Stimulated activated CD4-positive, alpha-beta T cell treated with anti-CD3 and anti-CD28 coated beads, Interleukin-2, amount 100 ng/mL, for 24 hours (primary cell): ENCODE results near the gene CERS5.
A peak's percentile ranks its signal among the peaks of the same experiment; 100 is the strongest.
"Not testable (repeated sequence)": the region's sequence is repeated elsewhere in the genome, so short reads cannot be mapped to it uniquely, and the experiment has no call there.

Experiments
- DNase-seq, 2 donors: peaks; one replicate each; pipeline ENCODE4 v3.0.0-alpha.2; 2020

CERS5 gene

GRCh38 chr12:50186681-50187080, 19.5 kb upstream of the CERS5 start:
- no peak for DNase-seq

- DNase-seq, result no peak
These were observed 18.9 kb upstream of the CERS5 start for GRCh38 chr12:50185970-50186663.

GRCh38 chr12:50185301-50185895, 18.2 kb upstream of the CERS5 start:
- DNase-seq, result no peak

GRCh38 chr12:50184261-50184660, 17.1 kb upstream of the CERS5 start:
- DNase-seq, result no peak

- no peak for DNase-seq
These were observed 15.3 kb upstream of the CERS5 start for GRCh38 chr12:50182461-50182860.

- DNase-seq, result no peak
These were observed 14.5 kb upstream of the CERS5 start for GRCh38 chr12:50181691-50182090.

GRCh38 chr12:50175716-50176026, 8.5 kb upstream of the CERS5 start:
- no peak for DNase-seq

- DNase-seq, result no peak
These were observed 8.0 kb upstream of the CERS5 start for GRCh38 chr12:50174971-50175715.

- DNase-seq, result peak; percentile 67 to 79
These were observed 445 bp downstream of the CERS5 start for GRCh38 chr12:50166799-50167048.

GRCh38 chr12:50164963-50165362, 2.2 kb downstream of the CERS5 start:
- no peak for DNase-seq

GRCh38 chr12:50162230-50162629, 4.9 kb downstream of the CERS5 start:
- DNase-seq, result no peak

- no peak for DNase-seq
These were observed 6.5 kb downstream of the CERS5 start for GRCh38 chr12:50160643-50161042.

GRCh38 chr12:50157259-50157658, 9.9 kb downstream of the CERS5 start:
- no peak for DNase-seq

- DNase-seq, result no peak
These were observed 10.5 kb downstream of the CERS5 start for GRCh38 chr12:50156641-50157040.

GRCh38 chr12:50154947-50155346, 12.2 kb downstream of the CERS5 start:
- DNase-seq, result not testable (repeated sequence)

- no peak for DNase-seq
These were observed 16.0 kb downstream of the CERS5 start for GRCh38 chr12:50151047-50151687.

GRCh38 chr12:50149311-50149710, 17.9 kb downstream of the CERS5 start:
- no peak for DNase-seq

GRCh38 chr12:50148011-50148410, 19.2 kb downstream of the CERS5 start:
- DNase-seq, result not testable (repeated sequence)

- no peak for DNase-seq
These were observed 19.9 kb downstream of the CERS5 start for GRCh38 chr12:50147281-50147680.

- DNase-seq, result no peak
These were observed 21.7 kb downstream of the CERS5 start for GRCh38 chr12:50145439-50145838.

GRCh38 chr12:50142993-50143392, 24.2 kb downstream of the CERS5 start:
- no peak for DNase-seq

- no peak for DNase-seq
These were observed 34.5 kb downstream of the CERS5 start for GRCh38 chr12:50132505-50133135.

GRCh38 chr12:50129290-50129689, 37.9 kb downstream of the CERS5 start:
- no peak for DNase-seq

- no peak for DNase-seq
These were observed 39.6 kb downstream of the CERS5 start for GRCh38 chr12:50127546-50127945.
